ENCODE results near the gene UNC13D. TPM values are rescaled to one million over a fixed set of nuclear protein-coding genes. Genes with fewer than 3 reads are reported as not detected.

The UNC13D gene
- total RNA-seq, 1 donor from 2014 or later: 11.5 TPM

- Mint-ChIP-seq H3K27me3 (ENCODE audit: unreplicated experiment) (peaks cover 9% of the 10 kb centered on the region), H3K4me1 (ENCODE audit: unreplicated experiment) (peaks cover 13% of the 10 kb centered on the region)
These were observed 37.7 kb upstream of the UNC13D start for GRCh38 chr17:75881678-75882454.

GRCh38 chr17:75880266-75880665 lies 36.1 kb upstream of the UNC13D start:
- Mint-ChIP-seq H3K4me3 (ENCODE audit: unreplicated experiment) (no peak overlapping the region), H3K9me3 (ENCODE audit: unreplicated experiment) (no peaks in the 10 kb centered on the region)

More at GRCh38 chr17:75881678-75882454, 37.7 kb upstream of the UNC13D start:
- no peak overlapping the region for H3K4me3 Mint-ChIP-seq (ENCODE audit: unreplicated experiment)
- no peak overlapping the region for H3K27ac Mint-ChIP-seq (ENCODE audit: unreplicated experiment)
- no peaks in the 10 kb centered on the region for H3K9me3 Mint-ChIP-seq (ENCODE audit: unreplicated experiment)
- peaks cover 4% of the 10 kb centered on the region for H3K36me3 Mint-ChIP-seq (ENCODE audit: low read depth, unreplicated experiment)
- no peak for DNase-seq (ENCODE audit: low spot score)
- TF ChIP-seq CTCF (IDR thresholded peaks at IDR 0.05; ENCODE audit: unreplicated experiment): no peak

GRCh38 chr17:75878174-75878998 lies 34.2 kb upstream of the UNC13D start, which contains the start of gene TRIM47:
Gene TRIM47, minus strand, starts transcription at chr17:75878581. Its CDS starts 33 bp downstream, at chr17:75878548.
- Mint-ChIP-seq H3K27me3 (ENCODE audit: unreplicated experiment) (peaks cover 15% of the 10 kb centered on the region), H3K27ac (ENCODE audit: unreplicated experiment) (no peak within 1 kb of the TSS), H3K36me3 (ENCODE audit: low read depth, unreplicated experiment) (no peaks in the 10 kb centered on the region), H3K9me3 (ENCODE audit: unreplicated experiment) (no peaks in the 10 kb centered on the region), H3K4me1 (ENCODE audit: unreplicated experiment) (peaks cover 11% of the 10 kb centered on the region), H3K4me3 (ENCODE audit: unreplicated experiment) (peak within 1 kb of the TSS; percentile 79)
- TF ChIP-seq CTCF (IDR thresholded peaks at IDR 0.05; ENCODE audit: unreplicated experiment): peak; percentile 1
- DNase-seq (ENCODE audit: low spot score): peak; percentile 37

More at GRCh38 chr17:75880266-75880665, 36.1 kb upstream of the UNC13D start:
- DNase-seq (ENCODE audit: low spot score): no peak
- Mint-ChIP-seq H3K27me3 (ENCODE audit: unreplicated experiment) (peaks cover 15% of the 10 kb centered on the region), H3K27ac (ENCODE audit: unreplicated experiment) (no peak overlapping the region), H3K4me1 (ENCODE audit: unreplicated experiment) (peaks cover 11% of the 10 kb centered on the region), H3K36me3 (ENCODE audit: low read depth, unreplicated experiment) (no peaks in the 10 kb centered on the region)
- no peak for TF ChIP-seq CTCF (IDR thresholded peaks at IDR 0.05; ENCODE audit: unreplicated experiment)

- Mint-ChIP-seq H3K27ac (ENCODE audit: unreplicated experiment) (no peak overlapping the region), H3K27me3 (ENCODE audit: unreplicated experiment) (peaks cover 15% of the 10 kb centered on the region), H3K4me3 (ENCODE audit: unreplicated experiment) (peak overlapping the region; percentile 59), H3K4me1 (ENCODE audit: unreplicated experiment) (peaks cover 11% of the 10 kb centered on the region), H3K36me3 (ENCODE audit: low read depth, unreplicated experiment) (no peaks in the 10 kb centered on the region), H3K9me3 (ENCODE audit: unreplicated experiment) (no peaks in the 10 kb centered on the region)
- DNase-seq (ENCODE audit: low spot score): peak; percentile 68
- peak; percentile 55 for TF ChIP-seq CTCF (IDR thresholded peaks at IDR 0.05; ENCODE audit: unreplicated experiment)
These were observed 33.6 kb upstream of the UNC13D start for GRCh38 chr17:75877752-75878173.

Data from endothelial cell (in vitro differentiated cells).